Measurements from ENCODE around the gene CREB5. TPM values are rescaled to one million over a fixed set of nuclear protein-coding genes. Genes with fewer than 3 reads are reported as not detected.

Gene CREB5
- total and polyA plus RNA-seq, 2 experiments from 2014 or later: 2.4 to 4.4 TPM

DNA sequence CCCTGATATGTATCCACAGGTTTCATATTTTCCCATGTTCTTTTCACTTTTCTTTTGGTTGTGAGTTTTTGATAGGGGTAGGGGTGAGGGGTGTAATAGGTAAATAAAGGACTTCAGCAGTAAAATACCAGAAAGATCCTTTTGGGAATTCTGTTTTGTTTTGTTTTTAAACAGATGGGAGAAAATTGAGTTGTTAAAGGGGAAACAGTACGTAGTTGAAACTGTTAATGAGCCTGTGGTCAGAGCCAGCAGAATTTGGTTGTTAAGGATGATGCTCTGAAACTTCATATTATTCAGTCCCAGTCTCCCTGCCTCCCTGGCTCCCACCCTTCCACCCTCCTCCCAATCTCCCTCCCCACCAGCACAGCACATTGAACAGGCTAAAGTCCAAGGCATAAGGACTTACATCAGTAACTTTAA lies 195.9 kb downstream of the CREB5 start:
- no peaks in the 10 kb centered on the region for H3F3A ChIP-seq (replicated peaks; ENCODE audit: low read depth)
- peaks cover 2% of the 10 kb centered on the region for H3K27me3 Mint-ChIP-seq (ENCODE audit: insufficient read depth, low read depth, poor library complexity)
- DNase-seq (ENCODE audit: low spot score) (no peak), ATAC-seq (no peak)
- H3K79me2 ChIP-seq (replicated peaks; ENCODE audit: insufficient read depth): no peaks in the 10 kb centered on the region
- H3K4me3 Mint-ChIP-seq: no peak overlapping the region
- TF ChIP-seq NANOG (IDR thresholded peaks at IDR 0.05; ENCODE audit: borderline replicate concordance) (no peak), STAT1 (IDR thresholded peaks at IDR 0.05; ENCODE audit: unreplicated experiment) (no peak), EZH2phosphoT487 (IDR thresholded peaks at IDR 0.05; ENCODE audit: unreplicated experiment) (no peak), POLR2AphosphoS5 (IDR thresholded peaks at IDR 0.05; ENCODE audit: low read depth) (no peak), CREB1 (CRISPR knock-in tag; IDR thresholded peaks at IDR 0.05; ENCODE audit: low read depth) (no peak), JUNB (IDR thresholded peaks at IDR 0.05; ENCODE audit: unreplicated experiment) (no peak), ZNF331 (CRISPR knock-in tag; IDR thresholded peaks at IDR 0.05; ENCODE audit: low read depth) (no peak)
- TF ChIP-seq, protein P1, sequence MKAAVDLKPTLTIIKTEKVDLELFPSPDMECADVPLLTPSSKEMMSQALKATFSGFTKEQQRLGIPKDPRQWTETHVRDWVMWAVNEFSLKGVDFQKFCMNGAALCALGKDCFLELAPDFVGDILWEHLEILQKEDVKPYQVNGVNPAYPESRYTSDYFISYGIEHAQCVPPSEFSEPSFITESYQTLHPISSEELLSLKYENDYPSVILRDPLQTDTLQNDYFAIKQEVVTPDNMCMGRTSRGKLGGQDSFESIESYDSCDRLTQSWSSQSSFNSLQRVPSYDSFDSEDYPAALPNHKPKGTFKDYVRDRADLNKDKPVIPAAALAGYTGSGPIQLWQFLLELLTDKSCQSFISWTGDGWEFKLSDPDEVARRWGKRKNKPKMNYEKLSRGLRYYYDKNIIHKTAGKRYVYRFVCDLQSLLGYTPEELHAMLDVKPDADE (IDR thresholded peaks at IDR 0.05): no peak
- no peak overlapping the region for H3K4me2 ChIP-seq
- no peaks in the 10 kb centered on the region for H3K4me1 ChIP-seq (ENCODE audit: insufficient read depth)
- no peaks in the 10 kb centered on the region for H4K20me1 ChIP-seq (replicated peaks; ENCODE audit: insufficient read depth)
- H3K4me1 Mint-ChIP-seq: no peaks in the 10 kb centered on the region
- H3K36me3 ChIP-seq (ENCODE audit: insufficient read depth): no peaks in the 10 kb centered on the region
- H2AFZ ChIP-seq: no peak overlapping the region
- no peak overlapping the region for H3K27ac ChIP-seq (ENCODE audit: low read depth)
- no peaks in the 10 kb centered on the region for H3K27me3 ChIP-seq (ENCODE audit: insufficient read depth)
- H3K9me3 Mint-ChIP-seq: no peaks in the 10 kb centered on the region
- H3K9me2 ChIP-seq (ENCODE audit: insufficient read depth): no peaks in the 10 kb centered on the region; the same call in 1 of the 2 replicates
- H3K4me3 ChIP-seq: no peak overlapping the region
- no peak overlapping the region for H3K27ac Mint-ChIP-seq
- no peaks in the 10 kb centered on the region for H3K36me3 Mint-ChIP-seq (ENCODE audit: low read depth)

DNA sequence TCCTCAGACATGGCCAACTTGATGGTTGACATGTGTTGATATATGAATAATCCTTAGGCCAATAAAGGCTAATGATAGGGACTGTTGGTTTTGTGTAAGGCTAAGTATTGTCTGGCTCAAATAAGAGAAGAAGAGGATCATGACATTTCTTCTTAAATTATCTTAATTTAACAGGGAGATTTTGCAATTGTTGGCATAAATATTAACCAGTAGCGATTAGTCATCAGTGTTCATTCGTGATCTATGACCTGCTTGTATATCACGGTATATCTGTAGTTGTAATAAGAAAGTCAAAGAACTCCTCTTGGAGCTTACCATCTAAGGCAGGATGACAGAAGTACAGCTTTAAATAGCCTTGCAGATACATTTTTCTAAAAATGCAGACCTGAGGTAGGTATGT lies 196.4 kb downstream of the CREB5 start:
- no peak overlapping the region for H3K4me3 ChIP-seq
- H3K36me3 Mint-ChIP-seq (ENCODE audit: low read depth): no peaks in the 10 kb centered on the region
- no peak overlapping the region for H3K27ac ChIP-seq (ENCODE audit: low read depth)
- no peaks in the 10 kb centered on the region for H3K9me3 Mint-ChIP-seq
- H3K27me3 Mint-ChIP-seq (ENCODE audit: insufficient read depth, low read depth, poor library complexity): peaks cover 2% of the 10 kb centered on the region
- H3K27me3 ChIP-seq (ENCODE audit: insufficient read depth): no peaks in the 10 kb centered on the region
- H3K4me3 Mint-ChIP-seq: no peak overlapping the region
- no peaks in the 10 kb centered on the region for H3K36me3 ChIP-seq (ENCODE audit: insufficient read depth)
- no peak overlapping the region for H2AFZ ChIP-seq
- no peak for ATAC-seq
- H4K20me1 ChIP-seq (replicated peaks; ENCODE audit: insufficient read depth): no peaks in the 10 kb centered on the region
- no peak for DNase-seq (ENCODE audit: low spot score)
- H3K4me1 Mint-ChIP-seq: no peaks in the 10 kb centered on the region
- no peaks in the 10 kb centered on the region; the same call in 1 of the 2 replicates for H3K9me2 ChIP-seq (ENCODE audit: insufficient read depth)
- no peak overlapping the region for H3K27ac Mint-ChIP-seq
- no peaks in the 10 kb centered on the region for H3K4me1 ChIP-seq (ENCODE audit: insufficient read depth)
- H3F3A ChIP-seq (replicated peaks; ENCODE audit: low read depth): no peaks in the 10 kb centered on the region
- no peaks in the 10 kb centered on the region for H3K79me2 ChIP-seq (replicated peaks; ENCODE audit: insufficient read depth)
- H3K4me2 ChIP-seq: no peak overlapping the region
- no peak for TF ChIP-seq POLR2AphosphoS5 (IDR thresholded peaks at IDR 0.05; ENCODE audit: low read depth)
- TF ChIP-seq, protein P1 (IDR thresholded peaks at IDR 0.05): no peak
- TF ChIP-seq, protein P2, sequence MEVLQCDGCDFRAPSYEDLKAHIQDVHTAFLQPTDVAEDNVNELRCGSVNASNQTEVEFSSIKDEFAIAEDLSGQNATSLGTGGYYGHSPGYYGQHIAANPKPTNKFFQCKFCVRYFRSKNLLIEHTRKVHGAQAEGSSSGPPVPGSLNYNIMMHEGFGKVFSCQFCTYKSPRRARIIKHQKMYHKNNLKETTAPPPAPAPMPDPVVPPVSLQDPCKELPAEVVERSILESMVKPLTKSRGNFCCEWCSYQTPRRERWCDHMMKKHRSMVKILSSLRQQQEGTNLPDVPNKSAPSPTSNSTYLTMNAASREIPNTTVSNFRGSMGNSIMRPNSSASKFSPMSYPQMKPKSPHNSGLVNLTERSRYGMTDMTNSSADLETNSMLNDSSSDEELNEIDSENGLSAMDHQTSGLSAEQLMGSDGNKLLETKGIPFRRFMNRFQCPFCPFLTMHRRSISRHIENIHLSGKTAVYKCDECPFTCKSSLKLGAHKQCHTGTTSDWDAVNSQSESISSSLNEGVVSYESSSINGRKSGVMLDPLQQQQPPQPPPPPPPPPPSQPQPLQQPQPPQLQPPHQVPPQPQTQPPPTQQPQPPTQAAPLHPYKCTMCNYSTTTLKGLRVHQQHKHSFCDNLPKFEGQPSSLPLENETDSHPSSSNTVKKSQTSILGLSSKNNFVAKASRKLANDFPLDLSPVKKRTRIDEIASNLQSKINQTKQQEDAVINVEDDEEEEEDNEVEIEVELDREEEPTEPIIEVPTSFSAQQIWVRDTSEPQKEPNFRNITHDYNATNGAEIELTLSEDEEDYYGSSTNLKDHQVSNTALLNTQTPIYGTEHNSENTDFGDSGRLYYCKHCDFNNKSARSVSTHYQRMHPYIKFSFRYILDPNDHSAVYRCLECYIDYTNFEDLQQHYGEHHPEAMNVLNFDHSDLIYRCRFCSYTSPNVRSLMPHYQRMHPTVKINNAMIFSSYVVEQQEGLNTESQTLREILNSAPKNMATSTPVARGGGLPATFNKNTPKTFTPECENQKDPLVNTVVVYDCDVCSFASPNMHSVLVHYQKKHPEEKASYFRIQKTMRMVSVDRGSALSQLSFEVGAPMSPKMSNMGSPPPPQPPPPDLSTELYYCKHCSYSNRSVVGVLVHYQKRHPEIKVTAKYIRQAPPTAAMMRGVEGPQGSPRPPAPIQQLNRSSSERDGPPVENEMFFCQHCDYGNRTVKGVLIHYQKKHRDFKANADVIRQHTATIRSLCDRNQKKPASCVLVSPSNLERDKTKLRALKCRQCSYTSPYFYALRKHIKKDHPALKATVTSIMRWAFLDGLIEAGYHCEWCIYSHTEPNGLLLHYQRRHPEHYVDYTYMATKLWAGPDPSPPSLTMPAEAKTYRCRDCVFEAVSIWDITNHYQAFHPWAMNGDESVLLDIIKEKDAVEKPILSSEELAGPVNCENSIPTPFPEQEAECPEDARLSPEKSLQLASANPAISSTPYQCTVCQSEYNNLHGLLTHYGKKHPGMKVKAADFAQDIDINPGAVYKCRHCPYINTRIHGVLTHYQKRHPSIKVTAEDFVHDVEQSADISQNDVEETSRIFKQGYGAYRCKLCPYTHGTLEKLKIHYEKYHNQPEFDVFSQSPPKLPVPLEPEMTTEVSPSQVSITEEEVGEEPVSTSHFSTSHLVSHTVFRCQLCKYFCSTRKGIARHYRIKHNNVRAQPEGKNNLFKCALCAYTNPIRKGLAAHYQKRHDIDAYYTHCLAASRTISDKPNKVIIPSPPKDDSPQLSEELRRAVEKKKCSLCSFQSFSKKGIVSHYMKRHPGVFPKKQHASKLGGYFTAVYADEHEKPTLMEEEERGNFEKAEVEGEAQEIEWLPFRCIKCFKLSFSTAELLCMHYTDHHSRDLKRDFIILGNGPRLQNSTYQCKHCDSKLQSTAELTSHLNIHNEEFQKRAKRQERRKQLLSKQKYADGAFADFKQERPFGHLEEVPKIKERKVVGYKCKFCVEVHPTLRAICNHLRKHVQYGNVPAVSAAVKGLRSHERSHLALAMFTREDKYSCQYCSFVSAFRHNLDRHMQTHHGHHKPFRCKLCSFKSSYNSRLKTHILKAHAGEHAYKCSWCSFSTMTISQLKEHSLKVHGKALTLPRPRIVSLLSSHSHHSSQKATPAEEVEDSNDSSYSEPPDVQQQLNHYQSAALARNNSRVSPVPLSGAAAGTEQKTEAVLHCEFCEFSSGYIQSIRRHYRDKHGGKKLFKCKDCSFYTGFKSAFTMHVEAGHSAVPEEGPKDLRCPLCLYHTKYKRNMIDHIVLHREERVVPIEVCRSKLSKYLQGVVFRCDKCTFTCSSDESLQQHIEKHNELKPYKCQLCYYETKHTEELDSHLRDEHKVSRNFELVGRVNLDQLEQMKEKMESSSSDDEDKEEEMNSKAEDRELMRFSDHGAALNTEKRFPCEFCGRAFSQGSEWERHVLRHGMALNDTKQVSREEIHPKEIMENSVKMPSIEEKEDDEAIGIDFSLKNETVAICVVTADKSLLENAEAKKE (CRISPR knock-in tag; IDR thresholded peaks at IDR 0.05): no peak
- TF ChIP-seq, protein P3, sequence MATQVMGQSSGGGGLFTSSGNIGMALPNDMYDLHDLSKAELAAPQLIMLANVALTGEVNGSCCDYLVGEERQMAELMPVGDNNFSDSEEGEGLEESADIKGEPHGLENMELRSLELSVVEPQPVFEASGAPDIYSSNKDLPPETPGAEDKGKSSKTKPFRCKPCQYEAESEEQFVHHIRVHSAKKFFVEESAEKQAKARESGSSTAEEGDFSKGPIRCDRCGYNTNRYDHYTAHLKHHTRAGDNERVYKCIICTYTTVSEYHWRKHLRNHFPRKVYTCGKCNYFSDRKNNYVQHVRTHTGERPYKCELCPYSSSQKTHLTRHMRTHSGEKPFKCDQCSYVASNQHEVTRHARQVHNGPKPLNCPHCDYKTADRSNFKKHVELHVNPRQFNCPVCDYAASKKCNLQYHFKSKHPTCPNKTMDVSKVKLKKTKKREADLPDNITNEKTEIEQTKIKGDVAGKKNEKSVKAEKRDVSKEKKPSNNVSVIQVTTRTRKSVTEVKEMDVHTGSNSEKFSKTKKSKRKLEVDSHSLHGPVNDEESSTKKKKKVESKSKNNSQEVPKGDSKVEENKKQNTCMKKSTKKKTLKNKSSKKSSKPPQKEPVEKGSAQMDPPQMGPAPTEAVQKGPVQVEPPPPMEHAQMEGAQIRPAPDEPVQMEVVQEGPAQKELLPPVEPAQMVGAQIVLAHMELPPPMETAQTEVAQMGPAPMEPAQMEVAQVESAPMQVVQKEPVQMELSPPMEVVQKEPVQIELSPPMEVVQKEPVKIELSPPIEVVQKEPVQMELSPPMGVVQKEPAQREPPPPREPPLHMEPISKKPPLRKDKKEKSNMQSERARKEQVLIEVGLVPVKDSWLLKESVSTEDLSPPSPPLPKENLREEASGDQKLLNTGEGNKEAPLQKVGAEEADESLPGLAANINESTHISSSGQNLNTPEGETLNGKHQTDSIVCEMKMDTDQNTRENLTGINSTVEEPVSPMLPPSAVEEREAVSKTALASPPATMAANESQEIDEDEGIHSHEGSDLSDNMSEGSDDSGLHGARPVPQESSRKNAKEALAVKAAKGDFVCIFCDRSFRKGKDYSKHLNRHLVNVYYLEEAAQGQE (IDR thresholded peaks at IDR 0.05; ENCODE audit: unreplicated experiment): no peak
- TF ChIP-seq EZH2 (IDR thresholded peaks at IDR 0.05; ENCODE audit: low read depth, unreplicated experiment): no peak
